ENCODE measurements around the gene COL15A1.

COL15A1 gene

DNA sequence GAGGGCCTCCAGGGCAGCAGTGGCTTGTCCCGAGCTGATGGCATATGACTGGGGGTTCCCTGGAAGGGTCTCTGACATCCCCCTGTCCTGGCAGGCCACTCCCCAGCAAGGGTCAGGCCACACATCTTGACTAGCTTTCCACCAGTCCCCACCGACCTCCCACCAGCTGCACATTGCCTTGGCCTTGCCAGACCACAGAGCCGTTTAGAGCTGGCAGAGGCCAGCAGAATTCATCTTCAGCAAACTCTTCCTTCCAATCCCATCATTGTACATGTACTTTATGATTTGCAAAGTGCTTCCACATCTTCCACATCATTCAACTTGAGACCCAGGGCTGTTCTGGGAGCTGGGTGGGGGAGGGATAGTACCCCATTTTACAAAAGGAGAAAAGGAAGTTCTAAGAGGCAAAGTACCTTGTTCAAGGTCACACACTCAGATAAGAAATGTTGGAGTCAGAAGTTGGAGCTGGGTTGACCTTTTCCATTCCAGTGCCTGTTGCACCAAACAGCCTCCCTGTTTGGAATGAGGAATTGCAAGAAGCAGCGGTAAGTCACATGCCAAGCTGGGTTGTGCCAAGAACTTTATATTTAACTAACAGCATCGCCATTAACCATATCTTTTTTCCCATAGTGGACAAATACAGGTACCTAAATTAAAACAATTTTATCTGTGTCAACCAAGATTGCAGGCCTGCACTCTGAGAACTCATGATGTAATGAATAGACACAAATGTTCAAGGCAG lies 25.8 kb upstream of the COL15A1 start:
- no peak for DNase-seq

DNA sequence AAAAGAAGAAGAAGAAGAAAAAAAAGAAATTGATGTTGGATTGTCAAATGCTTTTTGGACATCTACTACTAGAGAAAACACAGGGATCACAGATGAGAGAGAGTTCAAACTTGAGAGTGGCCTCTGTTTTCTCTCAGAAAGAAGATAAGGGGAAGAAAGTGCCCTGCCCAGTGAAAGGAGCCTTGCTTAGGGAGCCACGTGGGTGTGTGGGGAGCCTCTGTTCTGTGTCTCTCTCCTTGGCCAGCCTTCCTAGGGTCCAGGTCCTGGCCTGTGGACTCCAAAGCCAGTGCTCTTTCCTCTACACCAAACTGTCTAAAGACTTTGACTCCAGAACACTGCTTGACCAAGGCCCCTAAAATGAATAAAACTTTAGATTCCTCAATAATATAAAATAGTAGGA lies 22.0 kb upstream of the COL15A1 start:
- no peak for DNase-seq

DNA sequence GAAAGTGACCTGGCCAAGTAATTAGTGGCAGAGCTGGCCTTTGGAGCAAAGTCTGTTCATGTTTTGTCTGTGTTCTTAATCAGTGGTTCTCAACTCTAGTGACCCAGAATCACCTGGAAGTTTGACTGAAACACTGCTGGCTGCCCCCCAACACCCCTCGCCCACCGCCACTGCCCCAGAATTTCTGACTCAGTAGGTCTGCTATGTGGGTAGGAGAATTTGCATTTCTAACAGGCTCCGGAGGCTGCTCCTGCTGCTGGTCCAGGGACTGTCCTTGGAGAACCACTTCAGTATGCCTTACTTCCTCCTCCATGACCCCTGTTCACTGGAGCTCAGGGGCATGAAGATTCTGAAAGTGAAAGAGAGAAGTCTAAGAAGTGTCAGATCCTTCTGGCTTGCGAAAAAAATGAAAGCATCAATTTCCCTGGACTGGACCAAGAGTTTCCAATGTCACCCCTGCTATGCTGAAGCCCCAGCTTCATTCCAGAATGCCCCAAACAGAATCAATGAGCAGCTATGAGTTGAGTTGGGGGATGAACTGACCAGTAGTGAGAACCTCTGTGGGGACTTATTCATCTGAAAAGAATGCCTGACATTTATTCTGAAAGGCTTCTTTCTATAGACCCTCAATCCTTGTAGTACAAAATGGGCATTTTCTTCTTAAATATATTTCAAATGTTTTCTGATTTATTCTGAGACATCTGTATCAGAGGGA lies 20.8 kb upstream of the COL15A1 start:
- no peak for DNase-seq

DNA sequence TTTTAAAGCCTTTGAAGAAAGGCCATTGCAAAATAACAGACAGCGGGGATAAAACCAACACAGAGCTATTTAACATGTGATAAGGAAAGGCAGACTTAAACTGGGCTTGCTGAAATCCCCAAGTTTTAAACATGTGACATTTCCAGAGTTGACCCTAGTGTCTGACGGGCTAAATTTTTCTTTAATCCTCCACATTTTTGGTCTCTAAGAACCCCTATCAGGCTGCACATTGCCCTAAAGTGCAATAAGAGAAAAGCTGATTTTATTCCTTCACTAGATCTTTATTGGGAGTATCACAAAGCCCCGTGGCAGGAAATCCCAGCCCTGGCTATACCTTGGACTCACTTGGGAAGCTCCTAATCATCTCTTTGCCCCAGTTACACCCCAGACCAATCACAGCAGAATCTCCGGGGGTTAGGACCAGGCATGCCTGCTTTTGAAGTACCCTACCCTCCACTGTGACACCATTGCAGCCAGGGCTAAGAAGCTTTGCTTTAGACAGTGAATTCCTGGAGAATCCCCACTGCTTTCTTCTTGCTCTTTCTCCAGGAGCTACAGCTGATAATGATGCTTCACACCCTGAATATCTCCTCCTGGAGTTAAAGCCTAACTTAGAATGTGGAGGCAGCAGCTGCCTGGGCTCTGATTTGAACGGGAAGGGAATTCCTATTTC lies 20.1 kb upstream of the COL15A1 start:
- DNase-seq: no peak

DNA sequence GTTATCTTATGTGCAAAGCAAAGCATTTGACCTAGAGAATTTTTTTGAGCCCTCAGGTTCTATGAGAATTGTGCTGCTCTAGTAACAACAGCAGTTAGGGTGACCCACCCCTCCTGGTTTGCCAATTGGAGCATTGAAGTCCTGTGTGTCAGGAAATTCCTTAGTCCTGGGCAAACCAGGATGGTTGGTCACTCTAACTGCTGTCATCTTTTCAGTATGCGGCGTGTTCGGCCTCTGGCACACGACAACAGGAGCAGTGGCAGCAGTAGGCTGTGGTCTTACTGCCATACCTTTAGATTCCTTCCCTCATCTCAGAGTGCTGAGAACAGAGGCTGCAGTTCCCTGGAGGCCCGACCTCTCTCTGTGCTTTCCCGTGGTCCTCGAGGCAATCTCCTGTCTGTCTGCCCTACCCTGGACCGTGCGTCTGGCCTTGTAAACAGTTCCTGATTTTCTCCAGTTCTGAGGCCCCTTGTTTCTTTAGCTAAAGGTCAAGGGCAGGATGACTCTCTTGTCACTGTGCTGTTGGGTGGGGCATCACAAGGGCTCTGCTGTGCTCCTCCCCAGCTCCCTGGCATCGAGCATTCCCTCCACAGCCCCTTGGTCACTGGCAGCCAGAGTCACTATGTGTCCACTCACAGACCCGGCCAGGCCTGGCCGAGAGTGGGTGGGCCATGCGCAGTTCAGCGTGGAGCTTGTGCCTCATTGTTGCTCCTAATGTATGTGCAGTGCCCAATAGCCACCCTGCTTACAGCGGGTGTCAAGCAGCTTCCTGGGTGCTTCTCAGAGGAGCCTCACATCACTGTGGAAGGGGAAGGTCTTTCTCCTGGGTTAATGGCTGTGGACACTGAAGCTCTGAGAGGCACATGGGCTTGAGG lies 18.5 kb upstream of the COL15A1 start:
- no peak for DNase-seq

DNA sequence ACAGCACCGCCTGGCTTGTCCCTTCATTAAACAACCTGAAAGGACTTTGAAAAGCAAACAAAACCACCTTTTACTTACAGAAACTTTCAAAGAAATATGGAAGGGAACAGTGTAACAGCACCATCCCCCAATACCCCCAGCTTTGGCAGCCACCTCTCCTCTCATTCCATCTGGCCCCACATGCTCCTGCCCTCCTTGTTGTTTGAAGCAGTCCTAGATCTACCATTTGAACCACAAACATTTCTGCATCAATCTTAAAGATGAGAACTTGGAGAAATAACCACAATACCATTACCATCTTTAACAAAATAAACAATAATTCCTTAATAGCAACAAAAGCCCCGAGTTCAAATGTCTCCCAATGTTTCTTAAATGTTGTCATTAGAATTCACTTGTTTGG lies 17.8 kb upstream of the COL15A1 start:
- DNase-seq: no peak

DNA sequence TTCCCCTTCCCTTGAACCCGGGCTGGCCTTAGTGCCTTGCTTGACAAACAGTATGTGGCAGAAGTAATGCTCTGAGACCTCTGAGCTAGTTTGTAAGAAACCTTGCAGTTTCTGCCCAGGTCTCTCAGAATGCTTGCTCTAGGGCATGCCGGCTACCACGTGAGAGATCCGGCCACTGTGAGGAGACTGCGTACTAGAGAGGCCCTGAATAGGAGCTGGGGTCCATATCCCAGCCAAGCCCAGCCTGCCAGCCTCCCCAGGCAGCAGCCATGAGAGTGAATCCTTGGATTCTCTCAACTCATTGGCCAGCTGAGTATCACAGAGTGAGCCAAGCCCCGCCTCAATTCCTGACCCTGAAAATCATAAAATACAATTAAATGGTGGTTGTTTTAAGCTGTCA lies 16.0 kb upstream of the COL15A1 start:
- no peak for DNase-seq

DNA sequence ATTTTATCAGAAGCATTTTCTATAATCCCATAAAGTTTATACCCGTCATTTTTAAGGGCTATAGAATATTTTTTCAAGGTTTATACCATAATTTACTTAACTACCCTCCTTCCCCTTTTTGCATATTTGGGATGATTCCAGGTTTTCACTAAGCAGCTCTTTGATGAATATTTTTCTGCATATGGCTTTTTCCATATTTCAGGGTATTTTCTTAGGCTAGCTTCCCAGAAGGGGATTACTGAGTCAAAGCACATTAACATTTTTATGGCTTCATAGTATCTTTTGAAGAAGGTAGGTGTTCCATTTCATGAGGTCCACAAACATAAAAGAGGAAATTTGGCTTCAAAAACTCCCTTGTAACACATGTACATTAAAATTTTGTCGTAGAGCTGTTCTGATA lies 14.6 kb upstream of the COL15A1 start:
- no peak for DNase-seq

DNA sequence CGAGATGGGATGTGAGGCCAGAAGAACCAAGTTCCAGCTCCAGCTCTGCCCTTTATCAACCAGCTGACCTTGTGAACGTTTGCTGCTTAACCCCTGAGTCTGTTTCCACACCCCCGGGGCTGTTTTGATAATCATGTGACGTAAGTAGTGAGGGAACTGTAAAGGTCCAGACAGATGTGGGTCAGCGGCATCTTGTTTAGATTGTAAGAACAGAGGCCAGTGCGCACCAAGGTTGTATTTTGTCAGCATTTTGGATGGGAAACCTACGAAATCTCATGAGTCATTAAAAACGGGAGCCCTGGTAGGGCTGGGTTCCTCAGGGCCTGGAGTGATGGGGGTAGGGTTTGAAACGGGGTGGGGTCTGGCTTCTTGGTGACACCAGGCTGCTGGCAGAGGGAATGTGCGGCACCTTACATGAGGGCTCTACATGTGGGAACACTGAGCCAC lies 13.8 kb upstream of the COL15A1 start:
- no peak for DNase-seq

DNA sequence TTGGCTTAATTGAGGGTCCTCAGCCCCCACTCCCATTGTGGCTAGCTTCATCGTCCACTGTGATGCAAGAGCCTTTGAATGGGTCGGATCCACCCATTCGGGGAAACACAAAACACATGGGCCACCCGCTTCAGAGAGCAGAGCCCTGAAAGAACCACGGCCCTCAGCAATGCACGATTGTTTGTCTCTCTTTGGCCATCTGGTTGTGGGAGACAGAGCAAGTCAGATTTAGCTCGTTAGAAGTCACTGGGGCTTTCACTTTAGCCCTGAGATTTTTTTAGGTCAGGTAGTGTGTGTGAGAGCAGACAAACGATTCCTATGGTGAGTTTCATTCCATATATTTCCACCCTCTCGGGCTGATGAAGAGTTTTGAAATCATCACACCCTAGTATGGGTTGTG lies 12.9 kb upstream of the COL15A1 start:
- DNase-seq: no peak

DNA sequence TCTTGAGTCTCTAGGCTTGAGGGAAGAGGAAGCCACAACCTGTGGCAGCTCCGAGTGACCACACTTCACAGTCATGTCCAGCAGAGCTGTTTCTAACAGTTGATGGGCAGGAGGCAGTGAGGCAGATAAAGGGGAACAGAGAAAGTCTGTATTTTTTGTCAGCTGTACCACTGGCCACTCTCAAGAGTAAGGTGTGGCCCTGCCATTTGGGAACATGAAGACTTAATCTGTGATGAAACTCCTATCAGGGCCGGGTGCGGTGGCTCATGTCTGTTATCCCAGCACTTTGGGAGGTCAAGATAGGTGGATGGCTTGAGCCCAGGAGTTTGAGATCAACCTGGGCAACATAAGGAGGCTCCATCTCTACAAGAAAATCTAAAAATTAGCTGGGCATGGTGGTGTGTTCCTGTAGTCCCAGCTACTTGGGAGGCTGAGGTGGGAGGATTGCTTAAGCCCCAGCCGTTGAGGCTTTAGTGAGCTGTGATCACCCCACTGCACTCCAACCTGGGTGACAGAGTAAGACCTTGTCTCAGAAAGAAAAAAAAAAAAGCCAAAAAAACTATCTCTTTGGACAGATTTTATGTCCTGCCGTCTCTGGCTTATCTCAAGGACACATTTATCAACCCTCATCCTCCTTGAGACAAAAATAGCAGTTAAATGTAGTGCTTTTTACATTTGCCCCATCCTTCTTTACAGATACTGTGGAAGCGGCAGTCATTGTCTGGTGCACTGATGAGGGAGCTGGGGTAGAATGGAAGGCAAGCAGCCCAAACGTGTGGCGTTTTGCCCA lies 11.9 kb upstream of the COL15A1 start:
- DNase-seq: no peak

DNA sequence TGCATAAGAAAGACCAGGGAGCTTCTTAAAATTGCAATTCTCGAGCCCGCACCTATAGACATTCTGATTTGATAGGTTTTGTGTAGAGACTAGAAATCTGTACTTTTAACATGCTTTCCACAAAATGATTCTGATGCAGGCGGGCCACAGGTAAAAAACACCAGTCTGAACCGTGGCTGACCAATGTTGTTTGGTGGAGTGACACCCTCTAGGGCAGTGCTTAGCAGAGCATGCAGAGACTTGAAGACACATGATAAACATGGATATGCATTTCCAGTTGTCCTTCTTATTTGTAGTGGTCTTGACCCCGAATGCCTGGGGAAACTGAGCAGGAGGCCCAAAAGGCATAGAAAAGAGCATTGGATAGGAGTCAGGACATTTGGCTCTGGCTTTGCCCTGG lies 10.5 kb upstream of the COL15A1 start:
- no peak for DNase-seq

DNA sequence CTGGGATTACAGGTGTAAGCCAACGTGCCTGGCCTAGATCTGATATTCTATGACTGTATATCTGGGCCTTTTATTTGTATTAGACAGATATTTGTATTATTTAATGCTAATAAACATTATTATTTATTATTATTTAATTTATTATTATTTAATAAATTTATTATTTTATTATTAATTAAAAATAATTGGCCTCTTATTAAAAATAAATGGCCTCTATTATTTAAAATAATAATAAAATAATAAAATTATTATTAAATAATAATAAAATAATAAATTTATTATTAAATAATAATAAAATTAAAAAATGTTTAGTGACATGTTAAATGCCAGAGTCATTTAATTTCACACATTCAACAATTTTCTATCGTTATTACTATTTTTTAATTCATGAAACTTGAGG lies 9.8 kb upstream of the COL15A1 start:
- DNase-seq: no peak

DNA sequence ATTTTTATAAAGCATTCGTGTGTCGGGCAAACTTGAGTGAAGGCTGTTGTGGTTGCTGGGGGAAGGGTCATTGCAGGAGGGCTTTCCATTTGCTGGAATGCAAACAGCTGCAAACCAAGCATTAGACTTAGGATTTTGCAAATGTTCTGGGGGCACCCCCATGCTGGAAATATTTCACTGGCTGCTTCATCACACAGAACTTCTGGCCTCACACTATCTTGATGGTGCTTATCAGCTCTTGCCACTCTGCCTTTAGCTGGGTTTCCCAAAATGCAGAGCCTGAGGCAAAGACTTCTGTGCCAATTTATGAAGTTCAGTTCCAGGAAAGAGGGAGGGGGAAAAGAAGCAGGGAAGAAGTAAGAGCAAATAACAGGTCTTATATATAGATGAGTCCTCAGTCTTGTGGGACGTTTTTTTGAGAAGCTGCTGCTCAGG lies 8.6 kb upstream of the COL15A1 start:
- DNase-seq: no peak

DNA sequence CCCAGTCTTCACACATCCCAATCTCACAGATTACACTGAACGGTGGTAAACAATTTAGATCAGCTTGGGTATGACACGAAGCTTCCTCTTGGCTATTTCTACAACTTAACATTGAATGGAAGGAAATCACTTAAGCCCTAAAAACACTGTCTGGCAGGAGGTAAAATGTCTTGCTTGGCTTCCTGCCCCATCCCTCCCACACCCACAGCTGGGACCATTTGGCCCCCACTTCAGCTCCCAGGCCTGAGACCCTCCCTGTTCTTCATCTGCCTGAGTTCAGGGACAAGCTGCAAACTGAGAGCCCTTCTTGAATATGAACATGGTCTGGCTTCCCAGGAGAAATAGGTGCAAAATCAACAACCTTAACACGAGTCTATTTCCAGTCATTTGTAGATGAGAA lies 3.4 kb upstream of the COL15A1 start:
- DNase-seq: no peak

DNA sequence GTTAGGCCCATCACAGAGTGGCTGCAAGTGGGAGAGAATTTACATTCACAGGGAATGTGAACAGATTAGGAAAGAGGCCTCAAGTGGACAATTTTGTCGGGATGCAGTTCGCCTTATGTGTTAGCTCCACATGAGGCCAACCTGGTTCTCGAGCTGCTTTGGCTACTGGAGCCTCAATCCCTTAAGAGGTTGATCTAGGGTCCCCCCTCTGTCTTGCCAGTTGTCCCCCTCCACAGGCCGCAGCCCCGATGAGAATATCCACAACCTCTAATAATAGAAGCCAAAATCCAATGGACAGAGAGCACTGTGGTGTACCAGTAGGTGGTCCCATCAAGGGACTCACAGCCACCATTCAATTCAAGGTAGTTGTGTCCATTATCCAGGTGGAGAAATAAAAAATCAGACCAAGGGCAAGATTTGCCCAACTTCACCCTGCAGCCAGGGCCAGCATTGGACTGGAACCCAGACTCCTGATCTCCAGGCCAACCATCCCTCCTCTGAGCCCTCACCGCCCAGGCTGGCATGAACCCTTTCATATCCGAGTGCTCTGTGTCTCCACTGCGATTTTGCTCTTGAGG lies 1.7 kb upstream of the COL15A1 start:
- DNase-seq: no peak

DNA sequence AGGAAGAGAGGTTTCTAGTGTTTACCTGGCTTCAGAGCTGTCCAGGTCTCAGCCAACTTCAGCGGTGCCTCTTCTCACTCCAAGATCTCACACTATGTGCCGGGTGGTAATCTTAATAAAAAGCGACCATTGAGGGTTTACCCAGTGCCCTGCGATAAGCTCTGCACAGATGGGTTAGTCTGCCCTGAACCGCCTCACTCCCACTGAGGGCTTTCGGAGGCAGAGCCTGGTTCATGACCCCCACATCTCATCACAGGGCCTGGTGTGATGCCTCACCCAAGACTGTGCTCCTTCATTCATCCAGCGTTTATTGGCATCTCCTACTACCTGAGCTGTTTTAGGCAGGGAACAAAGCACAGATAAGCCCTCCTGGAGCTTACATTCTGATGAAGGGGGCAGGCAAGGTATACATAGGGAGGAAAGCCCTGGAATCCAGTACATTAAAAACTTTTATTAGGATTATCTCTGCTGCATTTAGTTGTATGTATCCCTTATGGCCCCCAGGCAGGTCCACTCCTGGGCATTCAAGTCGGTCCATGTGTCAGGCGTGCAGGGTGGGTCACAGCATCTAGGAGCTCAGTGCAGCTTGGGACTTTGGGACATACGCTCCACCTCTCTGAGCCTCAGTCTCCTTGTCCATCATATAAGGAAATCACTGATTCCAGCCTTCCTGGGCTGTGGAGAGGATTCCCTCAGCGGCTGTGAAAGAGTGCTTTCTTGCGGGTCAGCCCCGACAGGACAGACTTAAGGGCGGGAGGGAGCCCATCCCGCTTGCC lies 613 bp upstream of the COL15A1 start:
- no peak for DNase-seq

DNA sequence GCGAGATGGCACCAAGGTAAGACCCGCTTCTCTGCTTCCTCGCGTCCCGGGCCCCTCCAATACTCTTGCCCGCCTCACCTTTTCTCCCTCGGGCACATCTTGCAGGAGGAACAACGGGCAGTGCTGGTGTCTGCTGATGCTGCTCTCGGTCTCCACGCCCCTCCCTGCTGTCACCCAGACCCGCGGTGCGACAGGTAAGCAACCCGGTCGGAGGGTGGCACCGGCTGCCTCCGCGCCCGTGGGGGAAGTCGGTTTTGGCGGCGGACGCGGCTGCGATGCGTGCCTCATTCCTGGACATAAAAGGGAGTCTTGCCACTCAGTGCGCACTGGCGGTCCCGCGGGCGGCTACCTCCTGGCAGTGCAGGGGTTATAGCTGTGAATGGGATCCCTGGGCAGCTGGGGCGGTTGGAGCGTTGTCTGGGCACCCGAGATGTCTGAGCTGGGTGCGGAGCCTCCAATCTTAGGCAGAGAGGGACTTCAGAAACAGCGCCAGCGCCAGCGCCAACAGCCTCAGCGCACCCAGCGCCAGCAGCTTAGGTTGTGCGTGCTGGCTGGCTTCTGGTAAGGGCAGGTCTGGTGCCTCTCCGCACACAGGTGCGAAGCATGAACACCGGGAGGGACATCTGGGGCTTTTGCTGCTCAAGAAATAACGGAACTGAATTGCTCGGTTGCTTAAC lies 488 bp downstream of the COL15A1 start:
- DNase-seq: no peak

DNA sequence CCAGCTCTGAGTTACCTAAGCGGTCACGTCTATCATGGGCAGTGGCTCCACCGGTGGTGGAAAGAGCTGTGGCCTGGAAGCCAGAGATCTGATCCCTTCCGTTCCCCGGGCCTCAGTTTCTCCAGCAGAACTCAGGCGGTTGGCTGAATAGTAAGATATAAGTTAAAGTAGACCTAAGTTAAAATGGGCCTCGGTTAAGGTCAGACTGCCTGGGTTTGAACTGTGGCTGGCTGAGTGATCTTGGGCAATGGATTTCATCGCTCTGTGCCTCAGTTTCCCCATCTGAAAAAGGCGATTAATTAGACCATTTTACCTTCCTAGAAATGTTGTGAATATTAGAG lies 997 bp downstream of the COL15A1 start:
- DNase-seq: no peak

DNA sequence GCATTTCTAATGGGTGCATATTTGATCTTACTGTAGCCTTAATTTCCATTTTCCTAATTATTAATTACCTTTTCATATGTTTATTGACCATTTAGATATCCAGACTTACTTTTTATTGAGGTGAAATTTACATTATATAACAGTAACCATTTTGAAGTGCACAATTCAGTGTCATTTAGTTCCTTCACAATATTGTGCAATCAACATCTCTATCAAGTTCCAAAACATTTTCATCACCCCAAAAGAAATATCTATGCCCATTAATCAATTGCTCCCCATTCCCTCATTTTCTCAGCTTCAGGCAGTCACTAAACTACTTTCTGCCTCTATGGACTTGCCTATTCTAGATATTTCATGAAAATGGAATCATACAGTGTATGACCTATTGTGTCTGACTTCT lies 5.9 kb downstream of the COL15A1 start:
- DNase-seq: no peak

DNA sequence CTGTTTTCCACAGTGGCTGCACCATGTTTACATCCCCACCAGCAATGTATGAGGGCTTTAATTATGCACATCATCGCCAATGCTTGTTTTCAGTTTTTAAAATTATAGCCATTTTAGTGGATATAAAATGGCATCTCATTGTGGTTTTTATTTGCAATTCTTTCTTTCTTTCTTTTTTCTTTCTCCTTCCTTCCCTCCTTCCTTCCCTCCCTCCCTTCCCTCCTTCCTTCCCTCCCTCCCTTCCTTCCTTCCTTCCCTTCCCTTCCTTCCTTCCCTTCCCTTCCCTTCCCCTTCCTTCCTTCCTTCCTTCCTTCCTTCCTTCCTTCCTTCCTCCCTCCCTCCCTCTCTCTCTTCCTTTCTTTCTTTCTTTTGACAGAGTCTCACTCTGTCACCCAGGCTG lies 6.6 kb downstream of the COL15A1 start:
- DNase-seq: no peak
